GM10248 (cell line): ENCODE measurements around the gene AGXT2.

Experiments used
- CTCF ChIA-PET: fragments of 300-600 bp; sonication (Branson Sonifier 250); formaldehyde crosslinking; extraction: SDS; loops from one replicate; lab custom pipeline; 2021; ENCODE audit warnings: antibody characterized with exemption; lab: Yijun Ruan, JAX
- POLR2A ChIA-PET: fragments of 350-650 bp; sonication (Branson Sonifier 250); formaldehyde crosslinking; extraction: SDS; loops from one replicate; lab custom pipeline; 2020; ENCODE audit warnings: antibody characterized with exemption; lab: Yijun Ruan, JAX
- DNase-seq: peaks from one replicate; pipeline ENCODE4 v3.0.0; 2012; ENCODE audit errors: extremely low spot score
- CTCF ChIP-seq: IDR thresholded peaks from 2 replicates; pipeline ENCODE4 v1.5.1; 2012; ENCODE audit warnings: mild to moderate bottlenecking, low read depth; ENCODE audit errors: extremely low read depth, missing control alignments, control extremely low read depth

AGXT2 gene, protein sequence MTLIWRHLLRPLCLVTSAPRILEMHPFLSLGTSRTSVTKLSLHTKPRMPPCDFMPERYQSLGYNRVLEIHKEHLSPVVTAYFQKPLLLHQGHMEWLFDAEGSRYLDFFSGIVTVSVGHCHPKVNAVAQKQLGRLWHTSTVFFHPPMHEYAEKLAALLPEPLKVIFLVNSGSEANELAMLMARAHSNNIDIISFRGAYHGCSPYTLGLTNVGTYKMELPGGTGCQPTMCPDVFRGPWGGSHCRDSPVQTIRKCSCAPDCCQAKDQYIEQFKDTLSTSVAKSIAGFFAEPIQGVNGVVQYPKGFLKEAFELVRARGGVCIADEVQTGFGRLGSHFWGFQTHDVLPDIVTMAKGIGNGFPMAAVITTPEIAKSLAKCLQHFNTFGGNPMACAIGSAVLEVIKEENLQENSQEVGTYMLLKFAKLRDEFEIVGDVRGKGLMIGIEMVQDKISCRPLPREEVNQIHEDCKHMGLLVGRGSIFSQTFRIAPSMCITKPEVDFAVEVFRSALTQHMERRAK

DNA sequence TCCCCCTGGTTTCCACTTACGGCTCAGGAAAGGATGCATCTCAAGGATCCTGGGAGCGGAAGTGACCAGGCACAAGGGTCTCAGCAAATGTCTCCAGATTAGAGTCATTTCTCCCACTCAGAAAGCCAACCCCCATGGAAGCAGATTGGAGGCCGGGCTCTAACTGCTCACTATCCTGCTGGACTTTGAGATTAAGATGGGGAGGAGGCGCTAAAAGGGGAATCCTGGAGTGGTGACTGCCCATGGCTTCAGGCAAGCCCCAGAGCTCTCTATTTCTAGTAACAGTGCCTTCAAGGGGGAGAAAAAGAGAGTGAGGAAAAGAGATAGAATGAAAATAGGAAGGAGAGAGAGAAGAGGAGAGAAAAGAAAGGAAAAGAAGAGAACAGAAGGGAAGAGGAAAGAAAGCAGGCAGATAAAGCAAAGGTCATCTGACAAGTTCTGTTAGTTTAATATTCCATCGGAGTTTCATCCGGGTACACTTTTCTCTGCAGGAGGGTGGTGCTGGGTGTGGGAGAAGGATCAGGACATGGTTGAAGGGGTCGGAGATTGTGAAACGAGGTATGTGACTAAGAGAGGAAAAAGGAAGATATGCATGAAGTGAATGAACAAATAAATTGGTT is at the start of gene AGXT2:
Gene AGXT2, minus strand, starts transcription at position 165 of the 620 bp plus-strand sequence. Its CDS starts 57 bp downstream, at position 108.
- ChIA-PET POLR2A (no interaction called here), CTCF (interaction anchor here (0.8 kb wide), 1 partner anchor 20 kb away, joined by 3 read pairs; no protein-coding TSS in a partner anchor)
- no peak for TF ChIP-seq CTCF
- DNase-seq = no peak

- POLR2A ChIA-PET = no interaction called here
- TF ChIP-seq CTCF = no peak
- CTCF ChIA-PET = interaction anchor here (1.6 kb wide), 1 partner anchor 25 kb away, joined by 3 read pairs; no protein-coding TSS in a partner anchor
- no peak for DNase-seq
These were observed 49.2 kb upstream of the AGXT2 start for GRCh38 chr5:35096932-35097331.

- no peak for TF ChIP-seq CTCF
- POLR2A ChIA-PET = no interaction called here
- CTCF ChIA-PET = interaction anchor here (1.6 kb wide), 1 partner anchor 26 kb away, joined by 3 read pairs; no protein-coding TSS in a partner anchor
- no peak for DNase-seq
These were observed 48.5 kb upstream of the AGXT2 start for GRCh38 chr5:35096216-35096615.

GRCh38 chr5:35095366-35095765 is 47.6 kb upstream of the AGXT2 start:
- no peak for DNase-seq
- ChIA-PET POLR2A (no interaction called here), CTCF (no interaction called here)
- TF ChIP-seq CTCF = no peak

GRCh38 chr5:35094948-35095347 is 47.2 kb upstream of the AGXT2 start:
- CTCF ChIA-PET = interaction anchor here (0.6 kb wide), 1 partner anchor 86 kb away, joined by 3 read pairs; no protein-coding TSS in a partner anchor
- no peak for DNase-seq
- POLR2A ChIA-PET = no interaction called here
- TF ChIP-seq CTCF = no peak

GRCh38 chr5:35092703-35093102 is 45.0 kb upstream of the AGXT2 start:
- POLR2A ChIA-PET = no interaction called here
- TF ChIP-seq CTCF = no peak
- CTCF ChIA-PET = interaction anchor here (1.3 to 2.0 kb wide), 3 partner anchors 10 to 834 kb away, joined by 4 to 6 read pairs (median 4); no protein-coding TSS in a partner anchor
- no peak for DNase-seq
